ENCODE measurements around the gene TMEFF2. TPM values are rescaled to one million over a fixed set of nuclear protein-coding genes. Genes with fewer than 3 reads are reported as not detected.
A peak's percentile ranks its signal among the peaks of the same experiment; 100 is the strongest.

The TMEFF2 gene
- total RNA-seq, 1 donor from 2014 or later, result 0.41 TPM

GRCh38 chr2:192070099-192070498 lies 124.6 kb downstream of the TMEFF2 start:
- Mint-ChIP-seq H3K36me3 (ENCODE audit: low read depth, unreplicated experiment) (no peaks in the 10 kb centered on the region), H3K4me3 (ENCODE audit: unreplicated experiment) (no peak overlapping the region), H3K4me1 (ENCODE audit: low read depth, unreplicated experiment) (peaks cover 12% of the 10 kb centered on the region), H3K9me3 (ENCODE audit: unreplicated experiment) (no peaks in the 10 kb centered on the region), H3K27ac (ENCODE audit: unreplicated experiment) (no peak overlapping the region), H3K27me3 (ENCODE audit: low read depth, unreplicated experiment) (no peaks in the 10 kb centered on the region)
- Histone ChIP-seq H3K4me3 (ENCODE audit: insufficient read depth, low read depth, low read length) (no peak overlapping the region), H3K9ac (ENCODE audit: low read length) (no peak overlapping the region), H3K4me2 (ENCODE audit: low read length) (no peak overlapping the region), H3K27ac (ENCODE audit: low read depth, low read length) (no peak overlapping the region), H2AFZ (ENCODE audit: low read depth, low read length) (no peak overlapping the region), H3K79me2 (ENCODE audit: insufficient read depth, low read length) (no peaks in the 10 kb centered on the region), H4K20me1 (ENCODE audit: insufficient read depth, low read length) (no peaks in the 10 kb centered on the region), H3K36me3 (ENCODE audit: insufficient read depth, low read length) (no peaks in the 10 kb centered on the region), H3K27me3 (ENCODE audit: insufficient read depth, low read length) (no peaks in the 10 kb centered on the region), H3K4me1 (ENCODE audit: insufficient read depth, low read length) (no peaks in the 10 kb centered on the region), H3K9me3 (ENCODE audit: insufficient read depth, low read depth, low read length) (no peaks in the 10 kb centered on the region)
- TF ChIP-seq CTCF (IDR thresholded peaks at IDR 0.05; ENCODE audit: insufficient read depth, low read depth, low read length) (no peak), EZH2 (IDR thresholded peaks at IDR 0.05; ENCODE audit: insufficient read depth, low read length) (no peak)
- no peak for FAIRE-seq
- peak; percentile 26 for DNase-seq (ENCODE audit: low read depth)

- Histone ChIP-seq H3K4me3 (ENCODE audit: insufficient read depth, low read depth, low read length) (no peak overlapping the region), H3K9me3 (ENCODE audit: insufficient read depth, low read depth, low read length) (no peaks in the 10 kb centered on the region), H3K36me3 (ENCODE audit: insufficient read depth, low read length) (no peaks in the 10 kb centered on the region), H3K27ac (ENCODE audit: low read depth, low read length) (no peak overlapping the region), H3K79me2 (ENCODE audit: insufficient read depth, low read length) (no peaks in the 10 kb centered on the region), H4K20me1 (ENCODE audit: insufficient read depth, low read length) (no peaks in the 10 kb centered on the region), H3K27me3 (ENCODE audit: insufficient read depth, low read length) (no peaks in the 10 kb centered on the region), H3K4me1 (ENCODE audit: insufficient read depth, low read length) (no peaks in the 10 kb centered on the region), H3K4me2 (ENCODE audit: low read length) (no peak overlapping the region), H2AFZ (ENCODE audit: low read depth, low read length) (no peak overlapping the region), H3K9ac (ENCODE audit: low read length) (no peak overlapping the region)
- FAIRE-seq (no peak), DNase-seq (ENCODE audit: low read depth) (no peak)
- TF ChIP-seq EZH2 (IDR thresholded peaks at IDR 0.05; ENCODE audit: insufficient read depth, low read length) (no peak), CTCF (IDR thresholded peaks at IDR 0.05; ENCODE audit: insufficient read depth, low read depth, low read length) (no peak)
- Mint-ChIP-seq H3K4me1 (ENCODE audit: low read depth, unreplicated experiment) (peaks cover 12% of the 10 kb centered on the region), H3K36me3 (ENCODE audit: low read depth, unreplicated experiment) (no peaks in the 10 kb centered on the region), H3K9me3 (ENCODE audit: unreplicated experiment) (no peaks in the 10 kb centered on the region), H3K27me3 (ENCODE audit: low read depth, unreplicated experiment) (no peaks in the 10 kb centered on the region), H3K4me3 (ENCODE audit: unreplicated experiment) (no peak overlapping the region), H3K27ac (ENCODE audit: unreplicated experiment) (no peak overlapping the region)
Observed at GRCh38 chr2:192069417-192069816, 125.3 kb downstream of the TMEFF2 start.

GRCh38 chr2:192068966-192069365 lies 125.8 kb downstream of the TMEFF2 start:
- Mint-ChIP-seq H3K36me3 (ENCODE audit: low read depth, unreplicated experiment) (no peaks in the 10 kb centered on the region), H3K27ac (ENCODE audit: unreplicated experiment) (no peak overlapping the region), H3K9me3 (ENCODE audit: unreplicated experiment) (no peaks in the 10 kb centered on the region), H3K4me1 (ENCODE audit: low read depth, unreplicated experiment) (peaks cover 12% of the 10 kb centered on the region), H3K4me3 (ENCODE audit: unreplicated experiment) (no peak overlapping the region), H3K27me3 (ENCODE audit: low read depth, unreplicated experiment) (no peaks in the 10 kb centered on the region)
- Histone ChIP-seq H3K27me3 (ENCODE audit: insufficient read depth, low read length) (no peaks in the 10 kb centered on the region), H3K4me3 (ENCODE audit: insufficient read depth, low read depth, low read length) (no peak overlapping the region), H2AFZ (ENCODE audit: low read depth, low read length) (no peak overlapping the region), H3K9ac (ENCODE audit: low read length) (no peak overlapping the region), H3K4me1 (ENCODE audit: insufficient read depth, low read length) (no peaks in the 10 kb centered on the region), H3K4me2 (ENCODE audit: low read length) (no peak overlapping the region), H4K20me1 (ENCODE audit: insufficient read depth, low read length) (no peaks in the 10 kb centered on the region), H3K27ac (ENCODE audit: low read depth, low read length) (no peak overlapping the region), H3K79me2 (ENCODE audit: insufficient read depth, low read length) (no peaks in the 10 kb centered on the region), H3K9me3 (ENCODE audit: insufficient read depth, low read depth, low read length) (no peaks in the 10 kb centered on the region), H3K36me3 (ENCODE audit: insufficient read depth, low read length) (no peaks in the 10 kb centered on the region)
- DNase-seq (ENCODE audit: low read depth), result no peak
- TF ChIP-seq CTCF (IDR thresholded peaks at IDR 0.05; ENCODE audit: insufficient read depth, low read depth, low read length) (no peak), EZH2 (IDR thresholded peaks at IDR 0.05; ENCODE audit: insufficient read depth, low read length) (no peak)
- FAIRE-seq, result no peak
